ENCODE data around the gene TNNT3. TPM values are rescaled to one million over a fixed set of nuclear protein-coding genes. Genes with fewer than 3 reads are reported as not detected.
A peak's percentile ranks its signal among the peaks of the same experiment; 100 is the strongest.
"Not testable (repeated sequence)": the region's sequence is repeated elsewhere in the genome, so short reads cannot be mapped to it uniquely, and the experiment has no call there.

The TNNT3 gene
- total RNA-seq (2014; rRNA removed; shearing (Covaris generic)) = 7.5 and 8.0 TPM in 2 replicates

GRCh38 chr11:1919391-1920127 is at the start of gene TNNT3:
Gene TNNT3 (plus strand): TSS chr11:1919703. CDS start chr11:1922875, 3,172 bp downstream.
- Histone ChIP-seq H3K36me3 (no peaks in the 10 kb centered on the region), H3K27me3 (replicated peaks) (peaks cover 5% of the 10 kb centered on the region; the same call in 1 of the 2 replicates), H3K4me1 (replicated peaks) (peaks cover 27% of the 10 kb centered on the region), H3K4me3 (no peak within 1 kb of the TSS), H3K27ac (no peak within 1 kb of the TSS), H3K9me3 (replicated peaks) (no peaks in the 10 kb centered on the region)
- DNase-seq (ENCODE audit: low read depth in 1 of 2, low spot score in 2 of 2) = no peak

- Histone ChIP-seq H3K36me3 (no peaks in the 10 kb centered on the region), H3K27ac (no peak overlapping the region), H3K4me3 (no peak overlapping the region), H3K9me3 (replicated peaks) (0 out of 2 replicates have a peak, but pooled peaks cover 3% of the 10 kb centered on the region), H3K27me3 (replicated peaks) (peaks cover 10% of the 10 kb centered on the region; the same call in 1 of the 2 replicates), H3K4me1 (replicated peaks) (peaks cover 11% of the 10 kb centered on the region)
- DNase-seq (ENCODE audit: low read depth in 1 of 2, low spot score in 2 of 2) = no peak
Observed at GRCh38 chr11:1870326-1870696, 49.2 kb upstream of the TNNT3 start.

- Histone ChIP-seq H3K9me3 (replicated peaks) (0 out of 2 replicates have a peak, but pooled peaks cover 3% of the 10 kb centered on the region), H3K4me1 (replicated peaks) (peaks cover 11% of the 10 kb centered on the region), H3K27me3 (replicated peaks) (peaks cover 10% of the 10 kb centered on the region; the same call in 1 of the 2 replicates), H3K4me3 (no peak overlapping the region), H3K27ac (no peak overlapping the region), H3K36me3 (no peaks in the 10 kb centered on the region)
- peak; percentile 52 to 78 for DNase-seq (ENCODE audit: low read depth in 1 of 2, low spot score in 2 of 2)
Observed at GRCh38 chr11:1870721-1871466, 48.6 kb upstream of the TNNT3 start.

GRCh38 chr11:1871531-1871930 is 48.0 kb upstream of the TNNT3 start:
- no peak for DNase-seq (ENCODE audit: low read depth in 1 of 2, low spot score in 2 of 2)
- peaks cover 10% of the 10 kb centered on the region; the same call in 1 of the 2 replicates for H3K27me3 ChIP-seq (replicated peaks)
- no peak overlapping the region for H3K27ac ChIP-seq
- no peak overlapping the region for H3K4me3 ChIP-seq
- H3K4me1 ChIP-seq (replicated peaks) = peaks cover 11% of the 10 kb centered on the region
- H3K36me3 ChIP-seq = no peaks in the 10 kb centered on the region
- 0 out of 2 replicates have a peak, but pooled peaks cover 3% of the 10 kb centered on the region for H3K9me3 ChIP-seq (replicated peaks)

- H3K4me3 ChIP-seq = no peak overlapping the region
- peaks cover 14% of the 10 kb centered on the region for H3K4me1 ChIP-seq (replicated peaks)
- H3K36me3 ChIP-seq = no peaks in the 10 kb centered on the region
- 0 out of 2 replicates have a peak, but pooled peaks cover 3% of the 10 kb centered on the region for H3K9me3 ChIP-seq (replicated peaks)
- H3K27ac ChIP-seq = no peak overlapping the region
- H3K27me3 ChIP-seq (replicated peaks) = peaks cover 10% of the 10 kb centered on the region; the same call in 1 of the 2 replicates
- DNase-seq (ENCODE audit: low read depth in 1 of 2, low spot score in 2 of 2) = no peak
Observed at GRCh38 chr11:1872267-1872985, 47.1 kb upstream of the TNNT3 start.

- H3K4me1 ChIP-seq (replicated peaks) = peaks cover 14% of the 10 kb centered on the region
- H3K9me3 ChIP-seq (replicated peaks) = 0 out of 2 replicates have a peak, but pooled peaks cover 3% of the 10 kb centered on the region
- no peak overlapping the region for H3K27ac ChIP-seq
- no peaks in the 10 kb centered on the region for H3K36me3 ChIP-seq
- H3K27me3 ChIP-seq (replicated peaks) = peaks cover 10% of the 10 kb centered on the region; the same call in 1 of the 2 replicates
- no peak overlapping the region for H3K4me3 ChIP-seq
- no peak for DNase-seq (ENCODE audit: low read depth in 1 of 2, low spot score in 2 of 2)
Observed at GRCh38 chr11:1873048-1873812, 46.3 kb upstream of the TNNT3 start.

- not testable (repeated sequence) for H3K27ac ChIP-seq; H3K27me3 ChIP-seq (replicated peaks); H3K9me3 ChIP-seq (replicated peaks); H3K4me3 ChIP-seq; DNase-seq (ENCODE audit: low read depth in 1 of 2, low spot score in 2 of 2); H3K36me3 ChIP-seq
- H3K4me1 ChIP-seq (replicated peaks) = peaks cover 14% of the 10 kb centered on the region
Observed at GRCh38 chr11:1873813-1874150, 45.7 kb upstream of the TNNT3 start.

- not testable (repeated sequence) for H3K4me3 ChIP-seq; H3K27me3 ChIP-seq (replicated peaks); H3K36me3 ChIP-seq; H3K27ac ChIP-seq; DNase-seq (ENCODE audit: low read depth in 1 of 2, low spot score in 2 of 2); H3K9me3 ChIP-seq (replicated peaks)
- peaks cover 14% of the 10 kb centered on the region for H3K4me1 ChIP-seq (replicated peaks)
Observed at GRCh38 chr11:1874441-1875092, 44.9 kb upstream of the TNNT3 start.

GRCh38 chr11:1875093-1875850 is 44.2 kb upstream of the TNNT3 start:
- DNase-seq (ENCODE audit: low read depth in 1 of 2, low spot score in 2 of 2) = no peak
- Histone ChIP-seq H3K4me1 (replicated peaks) (peaks cover 14% of the 10 kb centered on the region), H3K27me3 (replicated peaks) (peaks cover 4% of the 10 kb centered on the region; the same call in 1 of the 2 replicates), H3K27ac (no peak overlapping the region), H3K36me3 (no peaks in the 10 kb centered on the region), H3K4me3 (no peak overlapping the region), H3K9me3 (replicated peaks) (0 out of 2 replicates have a peak, but pooled peaks cover 3% of the 10 kb centered on the region)

- H3K27me3 ChIP-seq (replicated peaks); H3K4me1 ChIP-seq (replicated peaks); H3K4me3 ChIP-seq; H3K9me3 ChIP-seq (replicated peaks); DNase-seq (ENCODE audit: low read depth in 1 of 2, low spot score in 2 of 2); H3K27ac ChIP-seq; H3K36me3 ChIP-seq: not testable (repeated sequence)
Observed at GRCh38 chr11:1875851-1876301, 43.6 kb upstream of the TNNT3 start.

GRCh38 chr11:1876361-1877063 is 43.0 kb upstream of the TNNT3 start:
- Histone ChIP-seq H3K4me1 (replicated peaks) (0 out of 2 replicates have a peak, but pooled peaks cover 3% of the 10 kb centered on the region), H3K36me3 (no peaks in the 10 kb centered on the region), H3K27ac (no peak overlapping the region), H3K9me3 (replicated peaks) (no peaks in the 10 kb centered on the region), H3K4me3 (no peak overlapping the region), H3K27me3 (replicated peaks) (no peaks in the 10 kb centered on the region)
- DNase-seq (ENCODE audit: low read depth in 1 of 2, low spot score in 2 of 2) = no peak

Data from SJSA1 (cell line).